ENCODE results near the gene NR1D2.
"Not testable (repeated sequence)": the region's sequence is repeated elsewhere in the genome, so short reads cannot be mapped to it uniquely, and the experiment has no call there.

Gene NR1D2

DNA sequence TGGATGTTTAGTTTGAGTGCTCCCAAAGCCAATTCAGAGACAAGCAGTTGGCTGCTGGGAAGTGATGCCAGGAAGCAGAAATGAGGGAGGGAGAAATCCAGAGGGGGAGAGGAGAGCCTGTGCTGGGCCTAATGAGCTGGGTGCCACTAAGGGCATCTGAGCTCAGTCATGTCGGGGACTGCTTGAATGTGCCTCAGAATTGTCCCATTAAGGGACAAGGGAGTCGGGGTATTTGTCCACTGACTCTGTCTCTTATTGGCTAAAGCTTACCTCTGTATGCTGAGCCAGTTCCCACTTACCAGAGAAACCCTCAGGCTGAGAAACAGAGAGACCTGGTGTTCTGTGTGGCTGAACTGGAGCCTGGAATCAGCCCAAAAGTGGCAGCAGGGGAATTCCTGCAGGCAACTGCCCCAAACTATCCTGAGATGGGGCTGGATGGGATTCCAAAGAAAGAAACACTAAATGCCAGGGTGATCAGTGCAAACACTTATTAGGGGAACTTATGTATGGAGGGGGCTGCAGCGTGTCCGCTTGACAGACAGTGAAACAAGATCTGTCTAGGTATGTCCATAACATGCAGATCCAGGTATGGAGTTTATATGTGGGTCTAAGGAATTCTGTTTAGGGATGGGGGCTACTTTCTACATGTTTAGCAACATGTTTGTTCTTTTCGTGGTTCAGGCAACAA, 48.6 kb downstream of the NR1D2 start:
- DNase-seq = no peak
- in situ Hi-C loops (cut with MboI; ENCODE audit: low pct_unique_long_range_greater_than_20kb, low sequenced_read_pairs) = no loop called here

DNA sequence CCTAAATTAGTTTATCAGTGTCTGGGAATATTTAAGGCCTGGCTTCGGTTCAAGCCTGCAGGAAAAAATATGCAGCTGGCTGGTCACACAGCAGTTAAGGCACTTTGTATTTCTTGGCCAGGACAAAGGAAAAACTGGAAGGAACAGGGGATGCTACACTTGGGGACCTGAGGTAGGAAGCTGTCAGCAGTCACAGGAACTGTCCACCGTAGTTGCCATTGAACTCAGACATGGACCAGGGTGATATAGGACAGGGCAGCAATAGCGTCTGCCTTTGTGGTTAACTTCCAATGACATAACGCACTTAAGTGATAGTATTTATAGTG, 49.1 kb downstream of the NR1D2 start:
- DNase-seq = no peak
- in situ Hi-C loops (cut with MboI; ENCODE audit: low pct_unique_long_range_greater_than_20kb, low sequenced_read_pairs) = no loop called here

DNA sequence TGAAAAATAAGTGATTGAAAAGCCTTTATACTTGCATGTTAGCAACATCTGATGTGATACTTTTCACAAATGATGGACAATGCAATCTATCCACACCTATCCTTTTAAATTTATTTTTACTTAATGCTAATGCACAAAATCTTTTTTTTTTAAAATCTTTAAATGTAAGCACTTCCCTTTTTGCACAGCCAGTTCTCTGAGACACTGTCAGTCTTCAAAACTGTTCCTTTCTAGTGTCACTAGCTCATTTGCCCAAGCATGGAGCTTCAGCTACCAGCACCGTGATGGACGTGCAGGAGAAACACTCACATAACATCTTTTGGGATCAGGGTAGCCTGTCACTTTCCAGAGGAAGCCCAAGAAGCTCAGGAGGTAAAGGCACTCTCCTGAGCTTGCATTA, 50.1 kb downstream of the NR1D2 start:
- in situ Hi-C loops (cut with MboI; ENCODE audit: low pct_unique_long_range_greater_than_20kb, low sequenced_read_pairs) = no loop called here

DNA sequence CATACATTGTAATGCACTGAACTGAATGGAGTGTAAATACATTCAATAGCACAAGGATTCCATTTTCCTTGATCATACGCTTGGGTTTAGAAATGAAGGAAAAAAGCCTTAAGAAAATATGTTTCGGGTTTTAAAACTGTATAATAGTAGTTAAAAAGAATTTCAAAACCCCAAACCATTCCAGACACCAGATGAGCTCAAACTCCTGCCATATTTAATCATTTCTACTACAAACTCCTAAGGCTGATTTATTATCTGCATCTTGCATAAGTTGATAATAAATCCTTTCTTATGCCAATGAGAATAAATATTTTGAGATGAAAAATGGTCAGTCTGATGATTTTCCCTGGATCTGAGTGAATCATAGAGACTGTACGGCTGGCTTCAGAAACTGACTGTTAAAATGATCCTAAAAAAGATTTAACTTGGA, 51.0 kb downstream of the NR1D2 start:
- no peak for DNase-seq
- in situ Hi-C loops (cut with MboI; ENCODE audit: low pct_unique_long_range_greater_than_20kb, low sequenced_read_pairs) = no loop called here

More for the DNA sequence above, 50.1 kb downstream of the NR1D2 start:
- DNase-seq = no peak

DNA sequence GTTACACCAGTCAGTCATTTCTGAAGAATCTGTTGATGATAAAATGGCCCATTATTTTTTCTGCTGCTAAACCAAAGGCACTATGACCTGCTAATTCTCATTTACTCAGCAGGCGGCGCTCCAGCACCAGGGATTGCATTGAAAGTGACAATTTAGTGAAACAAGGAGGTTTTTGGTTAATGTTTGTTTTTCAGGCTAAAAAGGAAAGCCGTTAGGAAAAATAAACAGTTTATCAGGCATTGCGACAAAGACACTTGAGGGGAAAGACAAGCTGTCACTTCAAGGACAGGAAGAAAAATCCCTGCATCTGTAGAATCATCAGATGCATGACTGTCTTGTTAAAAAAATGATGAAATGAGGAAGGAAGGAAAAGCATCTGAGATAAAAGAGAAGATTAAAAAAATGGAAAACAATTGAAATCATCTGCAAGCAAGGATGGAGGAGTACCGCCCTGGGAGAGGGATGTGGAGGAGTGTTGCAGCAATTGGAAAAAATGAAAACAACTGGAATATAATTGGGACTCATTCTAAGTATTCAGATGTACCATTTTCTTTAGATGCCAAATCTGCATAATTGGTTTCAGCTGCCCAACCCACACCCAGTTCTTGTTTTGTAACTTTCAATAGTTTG, 54.0 kb downstream of the NR1D2 start:
- peak; percentile 78 for DNase-seq
- in situ Hi-C loops (cut with MboI; ENCODE audit: low pct_unique_long_range_greater_than_20kb, low sequenced_read_pairs) = no loop called here

DNA sequence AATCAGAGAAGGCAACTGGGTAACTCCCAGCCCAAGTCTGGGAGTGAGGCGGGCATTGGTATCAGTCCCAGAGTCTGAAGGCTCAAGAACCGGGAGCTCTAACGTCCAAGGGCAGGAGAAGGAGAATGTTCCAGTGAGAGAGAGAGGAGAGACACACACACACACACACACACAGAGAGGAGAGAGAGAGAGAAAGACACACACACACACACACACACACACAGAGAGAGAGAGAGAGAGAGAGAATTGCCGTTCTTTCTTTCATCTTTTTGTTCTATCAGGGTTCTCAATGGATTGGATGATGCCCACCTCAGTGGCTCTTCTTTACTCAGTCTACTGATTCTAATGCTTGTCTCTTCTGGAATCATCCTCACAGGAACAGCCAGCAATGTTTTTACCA, 57.0 kb downstream of the NR1D2 start:
- no peak for DNase-seq
- in situ Hi-C loops (cut with MboI; ENCODE audit: low pct_unique_long_range_greater_than_20kb, low sequenced_read_pairs) = loop anchor here (25.0 kb wide), 2 partner anchors 235 to 660 kb away; no protein-coding TSS in a partner anchor

DNA sequence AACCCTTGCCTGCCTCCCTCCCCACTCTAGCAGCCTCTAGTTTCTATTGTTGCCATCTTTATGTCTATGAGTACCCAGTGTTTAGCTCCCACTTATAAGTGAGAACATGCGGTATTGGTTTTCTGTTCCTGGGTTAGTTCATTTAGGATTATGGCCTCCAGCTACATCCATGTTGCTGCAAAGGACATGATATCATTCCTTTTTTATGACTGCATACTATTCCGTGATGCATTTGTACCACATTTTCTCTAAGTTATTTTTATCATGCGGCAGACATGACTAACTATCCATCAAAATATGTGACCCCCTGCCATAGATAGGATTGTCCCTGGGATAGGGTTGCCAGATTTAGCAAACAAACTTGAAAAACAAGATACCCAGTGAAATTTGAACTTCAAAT, 58.4 kb downstream of the NR1D2 start:
- in situ Hi-C loops (cut with MboI; ENCODE audit: low pct_unique_long_range_greater_than_20kb, low sequenced_read_pairs) = loop anchor here (25.0 kb wide), 2 partner anchors 234 to 659 kb away; no protein-coding TSS in a partner anchor

DNA sequence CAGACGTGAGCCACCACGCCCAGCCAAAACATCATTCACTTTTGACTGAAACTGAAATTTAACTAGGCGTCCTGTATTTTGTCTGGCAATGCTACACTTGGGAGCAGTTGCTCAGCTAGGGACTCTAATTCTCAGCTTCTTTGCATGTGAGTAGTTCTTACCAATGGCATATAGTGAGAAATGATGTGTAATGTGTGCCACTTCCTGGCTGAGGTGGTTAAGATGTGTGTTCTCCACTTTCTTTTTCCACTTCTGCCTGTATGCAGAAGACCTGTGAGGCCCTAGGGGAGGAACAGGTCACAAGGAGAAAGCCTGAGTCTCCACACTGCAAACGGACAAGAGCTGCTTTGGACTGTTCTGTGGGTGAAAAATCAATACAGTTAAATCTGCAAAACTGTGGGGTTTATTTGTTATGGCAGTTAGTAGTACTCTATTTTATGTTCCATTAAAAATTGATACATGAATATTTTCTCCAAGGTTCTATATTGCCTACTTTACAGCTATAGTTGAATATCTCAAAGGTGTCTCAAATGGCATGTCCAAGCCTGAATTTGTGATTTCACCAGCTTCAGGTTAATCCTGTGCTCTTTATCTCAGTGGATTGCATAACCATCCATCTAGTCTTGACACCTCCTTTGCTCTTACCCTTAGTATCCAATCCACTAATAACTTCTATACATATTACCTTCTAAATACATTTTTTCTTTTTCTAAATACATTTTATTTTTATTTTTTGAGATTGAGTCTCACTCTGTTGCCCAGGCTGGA, 59.3 kb downstream of the NR1D2 start:
- in situ Hi-C loops (cut with MboI; ENCODE audit: low pct_unique_long_range_greater_than_20kb, low sequenced_read_pairs) = loop anchor here (25.0 kb wide), 2 partner anchors 233 to 658 kb away; no protein-coding TSS in a partner anchor
- no peak for DNase-seq

More for the DNA sequence above, 58.4 kb downstream of the NR1D2 start:
- DNase-seq = no peak

DNA sequence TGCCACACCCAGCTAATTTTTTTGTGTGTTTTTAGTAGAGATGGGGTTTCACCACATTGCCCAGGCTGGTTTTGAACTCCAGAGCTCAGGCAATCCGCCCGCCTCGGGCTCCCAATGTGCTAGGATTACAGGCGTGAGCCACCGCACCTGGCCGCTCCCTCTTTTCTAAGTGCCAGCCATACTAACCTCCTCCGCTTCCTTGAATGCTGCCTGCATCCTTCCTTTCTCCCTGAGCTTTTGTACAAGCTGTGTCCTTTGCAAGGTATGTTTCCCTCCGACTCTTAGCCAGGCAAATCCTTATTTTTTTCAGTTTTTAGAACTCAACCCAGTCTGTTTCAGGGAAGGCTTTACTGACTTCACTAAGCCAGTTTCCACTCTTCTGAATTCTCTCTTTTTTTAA, 60.6 kb downstream of the NR1D2 start:
- in situ Hi-C loops (cut with MboI; ENCODE audit: low pct_unique_long_range_greater_than_20kb, low sequenced_read_pairs) = loop anchor here (25.0 kb wide), 2 partner anchors 232 to 657 kb away; no protein-coding TSS in a partner anchor
- DNase-seq = no peak

DNA sequence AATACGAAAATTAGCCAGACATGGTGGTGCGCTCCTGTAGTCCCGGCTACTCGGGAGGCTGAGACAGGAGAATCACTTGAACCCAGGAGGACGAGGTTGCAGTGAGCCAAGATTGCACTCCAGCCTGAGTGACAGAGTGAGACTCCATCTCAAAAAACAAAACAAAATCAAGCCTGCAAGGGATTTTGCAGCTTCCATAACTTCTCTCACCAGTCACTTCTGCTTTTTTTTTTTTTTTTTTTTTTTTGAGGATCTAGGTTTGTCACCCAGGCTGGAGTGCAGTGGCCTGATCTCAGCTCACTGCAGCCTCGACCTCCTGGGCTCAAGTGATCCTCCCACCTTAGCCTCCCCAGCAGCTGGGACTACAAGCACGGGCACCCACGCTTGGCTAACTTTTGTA, 65.7 kb downstream of the NR1D2 start:
- in situ Hi-C loops (cut with MboI; ENCODE audit: low pct_unique_long_range_greater_than_20kb, low sequenced_read_pairs) = loop anchor here (25.0 kb wide), 2 partner anchors 226 to 651 kb away; no protein-coding TSS in a partner anchor
- DNase-seq = peak; percentile 42

DNA sequence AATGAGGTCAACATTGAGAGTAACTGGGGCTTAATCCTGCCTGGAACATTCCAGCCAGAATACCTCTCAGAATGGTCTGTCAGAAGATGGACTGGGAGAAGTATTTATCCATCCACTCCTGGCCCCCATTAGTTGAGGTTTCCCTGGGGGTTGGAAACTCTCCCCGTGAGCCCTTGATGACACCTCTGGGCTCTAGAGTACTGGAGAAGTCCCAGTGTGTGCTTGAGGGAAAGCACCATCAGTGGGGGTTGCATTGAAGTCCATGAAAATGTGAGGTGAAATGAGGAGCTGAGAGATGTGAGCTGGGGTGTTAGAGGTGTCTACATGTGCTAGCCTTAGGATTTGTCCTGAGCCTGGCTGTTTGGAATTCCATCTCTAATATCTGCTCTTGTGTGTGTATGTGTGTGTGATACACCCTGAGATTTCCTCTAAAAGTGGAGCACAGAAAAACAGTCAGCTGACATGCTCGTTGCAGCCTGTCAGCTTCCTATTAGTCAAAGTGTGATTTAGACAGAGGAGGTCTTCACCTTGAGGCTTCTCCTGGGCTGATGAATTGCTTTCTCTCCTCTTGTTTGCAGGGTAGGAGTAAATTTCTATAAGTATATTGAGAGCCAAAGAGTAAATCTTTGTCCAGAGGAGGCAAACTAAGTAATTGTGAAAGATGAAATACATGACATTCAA, 67.6 kb downstream of the NR1D2 start:
- in situ Hi-C loops (cut with MboI; ENCODE audit: low pct_unique_long_range_greater_than_20kb, low sequenced_read_pairs) = loop anchor here (25.0 kb wide), 2 partner anchors 225 to 650 kb away; no protein-coding TSS in a partner anchor
- no peak for DNase-seq

DNA sequence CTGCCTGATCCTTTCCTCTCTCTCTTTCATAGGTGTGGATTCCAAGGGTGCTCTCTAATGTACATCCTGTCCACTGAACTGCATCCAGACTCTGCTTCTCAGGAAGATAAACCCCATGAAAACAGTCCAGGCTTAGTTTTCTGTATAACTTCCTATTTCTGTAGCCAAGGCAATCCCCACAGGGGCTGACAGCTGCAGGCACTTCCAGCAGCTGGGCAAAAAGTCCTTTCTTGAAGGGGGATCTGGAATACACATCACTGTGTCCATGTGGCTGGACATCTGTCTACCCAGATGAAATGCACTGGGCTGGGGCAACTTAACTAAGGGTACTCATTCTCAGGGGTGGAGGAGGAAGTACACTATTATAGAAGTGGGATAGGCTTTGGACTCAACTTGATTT, 72.2 kb downstream of the NR1D2 start:
- DNase-seq = no peak
- in situ Hi-C loops (cut with MboI; ENCODE audit: low pct_unique_long_range_greater_than_20kb, low sequenced_read_pairs) = loop anchor here (25.0 kb wide), 2 partner anchors 220 to 645 kb away; no protein-coding TSS in a partner anchor

DNA sequence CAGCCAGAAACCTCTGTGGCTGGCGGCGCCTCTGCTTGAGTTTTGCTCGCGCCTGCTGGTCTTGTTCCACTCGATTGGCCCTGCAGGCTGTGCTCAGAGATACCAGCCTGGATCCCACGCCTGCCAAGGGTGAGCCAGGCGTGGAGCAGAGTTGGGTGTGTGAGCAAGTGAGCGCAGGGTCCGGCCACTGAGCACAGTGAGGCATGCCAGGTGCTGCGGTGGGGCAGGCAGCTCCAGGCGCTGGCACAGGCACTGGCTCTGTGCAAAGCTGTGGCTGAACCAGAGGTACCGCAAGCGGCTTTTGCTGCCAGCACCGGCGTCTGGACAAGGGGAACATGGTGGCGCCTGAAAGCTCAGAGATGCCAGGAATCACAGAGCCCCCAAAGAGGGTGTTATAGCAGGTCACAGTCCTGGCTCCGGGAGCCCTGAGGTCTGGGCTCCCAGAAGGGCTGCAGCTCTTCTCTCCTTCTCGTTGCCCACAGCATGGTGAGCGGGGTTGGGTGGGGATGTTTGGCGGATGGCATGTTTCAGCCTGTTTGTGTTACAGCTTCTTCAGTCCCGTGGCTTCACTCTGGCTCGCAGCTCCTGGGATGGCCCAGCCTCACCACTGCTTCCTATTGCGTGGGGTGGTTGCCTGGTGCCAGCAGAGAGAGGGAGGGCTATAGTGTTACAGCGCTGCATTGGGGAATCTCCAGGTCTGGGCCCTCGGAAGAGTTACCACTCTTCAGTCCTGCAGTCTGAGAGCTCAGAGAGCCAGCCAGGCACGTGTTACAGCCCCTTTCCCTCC, 73.9 kb downstream of the NR1D2 start:
- in situ Hi-C loops (cut with MboI; ENCODE audit: low pct_unique_long_range_greater_than_20kb, low sequenced_read_pairs) = loop anchor here (25.0 kb wide), 2 partner anchors 218 to 643 kb away; no protein-coding TSS in a partner anchor
- no peak for DNase-seq

DNA sequence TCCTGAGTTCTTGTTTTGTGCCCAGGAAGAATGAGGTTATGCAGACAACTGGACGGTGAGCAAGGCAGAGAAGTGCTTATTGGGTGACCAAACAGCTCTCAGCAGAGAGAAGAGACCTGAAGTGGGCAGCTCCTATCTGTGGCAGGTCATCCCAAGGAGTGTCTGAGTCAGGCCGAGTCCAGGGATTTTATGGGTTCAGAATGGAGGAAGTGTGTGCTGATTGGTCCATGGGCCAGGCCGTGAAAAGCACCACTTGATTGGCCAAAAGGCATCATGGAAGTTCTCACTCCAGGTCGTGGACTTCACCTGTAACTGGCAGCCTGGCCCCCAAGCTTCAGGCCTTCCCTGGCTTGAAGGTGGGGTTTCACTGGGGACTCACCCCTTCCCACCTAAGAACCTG, 74.5 kb downstream of the NR1D2 start:
- in situ Hi-C loops (cut with MboI; ENCODE audit: low pct_unique_long_range_greater_than_20kb, low sequenced_read_pairs) = loop anchor here (25.0 kb wide), 2 partner anchors 218 to 643 kb away; no protein-coding TSS in a partner anchor

DNA sequence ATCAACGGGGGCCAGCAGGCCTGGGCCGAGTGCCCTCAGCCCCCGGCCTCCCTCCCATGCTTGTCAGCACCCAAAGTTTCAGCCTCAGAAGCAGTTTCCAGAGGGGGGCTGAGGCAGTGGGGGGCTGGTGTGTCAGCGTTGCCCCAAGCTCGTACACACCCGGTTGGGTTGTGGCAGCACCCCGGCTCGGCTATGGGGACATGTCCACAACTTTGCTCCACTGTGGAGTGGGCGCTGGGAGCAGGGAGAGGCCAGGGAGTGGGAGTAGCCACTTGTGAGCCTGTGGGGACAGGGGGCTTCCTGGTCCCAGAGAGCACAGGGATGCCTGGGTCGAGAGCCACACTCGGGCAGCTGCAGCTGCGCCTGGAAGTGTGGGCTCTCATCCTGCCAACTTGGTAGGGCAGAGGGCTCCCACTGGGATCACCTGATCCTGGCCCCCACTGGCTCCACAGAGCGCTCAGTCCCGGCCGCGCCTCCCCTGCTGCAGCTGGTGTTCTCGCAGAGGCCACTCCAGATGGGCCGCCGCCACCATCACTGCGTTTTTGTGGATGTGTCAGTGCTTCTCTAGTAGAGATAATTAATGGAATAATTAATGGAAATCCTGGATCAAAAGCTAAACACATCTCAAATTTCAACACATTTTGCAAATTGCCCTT, 75.1 kb downstream of the NR1D2 start:
- no peak for DNase-seq
- in situ Hi-C loops (cut with MboI; ENCODE audit: low pct_unique_long_range_greater_than_20kb, low sequenced_read_pairs) = loop anchor here (25.0 kb wide), 2 partner anchors 217 to 642 kb away; no protein-coding TSS in a partner anchor

More for the DNA sequence above, 74.5 kb downstream of the NR1D2 start:
- DNase-seq = no peak

DNA sequence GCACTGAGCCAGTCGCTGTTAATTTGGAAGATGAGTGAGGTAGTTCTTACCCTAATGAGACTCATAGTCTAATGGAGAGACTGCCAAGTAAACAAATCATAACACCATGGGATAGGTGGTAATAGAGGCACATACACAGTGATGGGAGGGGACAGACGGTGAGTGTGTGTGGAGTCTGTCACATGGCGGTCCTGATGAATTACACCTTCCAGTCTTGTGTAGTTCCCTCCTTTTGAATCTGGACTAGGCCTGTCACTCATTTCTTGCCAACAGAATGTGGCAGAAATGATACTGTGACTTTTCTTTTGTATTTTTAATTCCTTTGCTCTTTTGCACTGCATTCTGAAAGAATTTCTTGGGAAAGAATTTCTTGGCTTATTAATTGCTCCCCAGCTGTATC, 78.1 kb downstream of the NR1D2 start:
- in situ Hi-C loops (cut with MboI; ENCODE audit: low pct_unique_long_range_greater_than_20kb, low sequenced_read_pairs) = loop anchor here (25.0 kb wide), 2 partner anchors 214 to 639 kb away; no protein-coding TSS in a partner anchor

DNA sequence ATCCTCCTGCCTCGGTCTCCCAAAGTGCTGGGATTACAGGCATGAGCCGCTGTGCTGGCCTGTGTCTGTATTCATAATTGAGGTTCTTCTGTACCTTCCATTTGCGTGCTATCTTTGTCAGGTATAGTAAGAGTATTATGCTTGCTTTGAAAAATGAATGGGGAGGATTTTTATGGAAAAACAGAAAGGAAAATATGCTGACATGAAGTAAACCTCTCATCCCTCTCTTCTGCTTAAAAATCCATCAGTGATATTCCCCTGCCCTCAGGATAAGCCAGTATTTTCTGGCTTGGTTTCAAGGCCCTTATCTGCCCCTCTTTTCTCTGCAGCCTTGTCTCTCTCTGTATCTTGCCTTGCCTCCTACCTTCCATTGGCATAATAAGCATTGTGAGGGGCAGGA, 80.7 kb downstream of the NR1D2 start:
- in situ Hi-C loops (cut with MboI; ENCODE audit: low pct_unique_long_range_greater_than_20kb, low sequenced_read_pairs) = no loop called here
- no peak for DNase-seq

More for the DNA sequence above, 78.1 kb downstream of the NR1D2 start:
- no peak for DNase-seq

DNA sequence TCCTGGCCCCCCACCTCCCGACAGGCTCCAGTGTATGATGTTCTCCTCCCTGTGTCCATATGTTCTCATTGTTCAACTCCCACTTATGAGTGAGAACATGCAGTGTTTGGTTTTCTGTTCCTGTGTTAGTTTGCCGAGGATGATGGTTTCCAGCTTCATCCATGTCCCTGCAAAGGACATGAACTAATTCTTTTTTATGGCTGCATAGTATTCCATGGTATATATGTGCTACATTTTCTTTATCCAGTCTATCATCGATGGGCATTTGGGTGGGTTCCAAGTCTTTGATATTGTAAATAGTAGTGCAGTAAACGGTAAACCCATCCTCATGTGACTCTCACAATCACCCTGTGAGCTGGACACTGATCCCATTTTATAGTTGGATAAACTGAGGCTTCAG, 81.6 kb downstream of the NR1D2 start:
- in situ Hi-C loops (cut with MboI; ENCODE audit: low pct_unique_long_range_greater_than_20kb, low sequenced_read_pairs); DNase-seq: not testable (repeated sequence)
